Measurements from ENCODE around the gene WDFY4.

WDFY4 gene

GRCh38 chr10:48941427-48942075 lies 256.9 kb downstream of the WDFY4 start:
- ATAC-seq: no peak
- TF ChIP-seq ESRRG (CRISPR knock-in tag; IDR thresholded peaks at IDR 0.05): no peak
- no peak for TF ChIP-seq CSRNP3 (CRISPR knock-in tag; IDR thresholded peaks at IDR 0.05)
- no peak for TF ChIP-seq BACH2 (CRISPR knock-in tag; IDR thresholded peaks at IDR 0.05; ENCODE audit: borderline replicate concordance)
- no peak for TF ChIP-seq ZC3H10 (CRISPR knock-in tag; IDR thresholded peaks at IDR 0.05)
- no peak for TF ChIP-seq TCF4 (CRISPR knock-in tag; IDR thresholded peaks at IDR 0.05; ENCODE audit: borderline replicate concordance)
- no peak for TF ChIP-seq GLIS3 (CRISPR knock-in tag; IDR thresholded peaks at IDR 0.05)
- TF ChIP-seq ZNF8 (CRISPR knock-in tag; IDR thresholded peaks at IDR 0.05): no peak
- TF ChIP-seq CSDC2 (CRISPR knock-in tag; IDR thresholded peaks at IDR 0.05): no peak
- TF ChIP-seq ZNF565 (CRISPR knock-in tag; conservative IDR thresholded peaks at IDR 0.05; ENCODE audit: low read depth): no peak
- no peak for TF ChIP-seq RARB (CRISPR knock-in tag; IDR thresholded peaks at IDR 0.05)
- no peak for TF ChIP-seq ZFP3 (CRISPR knock-in tag; IDR thresholded peaks at IDR 0.05)
- TF ChIP-seq ISL1 (CRISPR knock-in tag; IDR thresholded peaks at IDR 0.05): no peak
- no peak for TF ChIP-seq PPARA (CRISPR knock-in tag; IDR thresholded peaks at IDR 0.05; ENCODE audit: borderline replicate concordance)
- TF ChIP-seq TOX (CRISPR knock-in tag; IDR thresholded peaks at IDR 0.05; ENCODE audit: borderline replicate concordance): no peak
- no peak for TF ChIP-seq ZFP30 (CRISPR knock-in tag; IDR thresholded peaks at IDR 0.05)
- no peak for TF ChIP-seq ZNF70 (CRISPR knock-in tag; IDR thresholded peaks at IDR 0.05)
- TF ChIP-seq OSR1 (CRISPR knock-in tag; IDR thresholded peaks at IDR 0.05): no peak
- TF ChIP-seq, protein P1, sequence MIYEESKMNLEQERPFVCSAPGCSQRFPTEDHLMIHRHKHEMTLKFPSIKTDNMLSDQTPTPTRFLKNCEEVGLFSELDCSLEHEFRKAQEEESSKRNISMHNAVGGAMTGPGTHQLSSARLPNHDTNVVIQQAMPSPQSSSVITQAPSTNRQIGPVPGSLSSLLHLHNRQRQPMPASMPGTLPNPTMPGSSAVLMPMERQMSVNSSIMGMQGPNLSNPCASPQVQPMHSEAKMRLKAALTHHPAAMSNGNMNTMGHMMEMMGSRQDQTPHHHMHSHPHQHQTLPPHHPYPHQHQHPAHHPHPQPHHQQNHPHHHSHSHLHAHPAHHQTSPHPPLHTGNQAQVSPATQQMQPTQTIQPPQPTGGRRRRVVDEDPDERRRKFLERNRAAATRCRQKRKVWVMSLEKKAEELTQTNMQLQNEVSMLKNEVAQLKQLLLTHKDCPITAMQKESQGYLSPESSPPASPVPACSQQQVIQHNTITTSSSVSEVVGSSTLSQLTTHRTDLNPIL (CRISPR knock-in tag; IDR thresholded peaks at IDR 0.05; ENCODE audit: low read depth): no peak
- TF ChIP-seq, protein P2, sequence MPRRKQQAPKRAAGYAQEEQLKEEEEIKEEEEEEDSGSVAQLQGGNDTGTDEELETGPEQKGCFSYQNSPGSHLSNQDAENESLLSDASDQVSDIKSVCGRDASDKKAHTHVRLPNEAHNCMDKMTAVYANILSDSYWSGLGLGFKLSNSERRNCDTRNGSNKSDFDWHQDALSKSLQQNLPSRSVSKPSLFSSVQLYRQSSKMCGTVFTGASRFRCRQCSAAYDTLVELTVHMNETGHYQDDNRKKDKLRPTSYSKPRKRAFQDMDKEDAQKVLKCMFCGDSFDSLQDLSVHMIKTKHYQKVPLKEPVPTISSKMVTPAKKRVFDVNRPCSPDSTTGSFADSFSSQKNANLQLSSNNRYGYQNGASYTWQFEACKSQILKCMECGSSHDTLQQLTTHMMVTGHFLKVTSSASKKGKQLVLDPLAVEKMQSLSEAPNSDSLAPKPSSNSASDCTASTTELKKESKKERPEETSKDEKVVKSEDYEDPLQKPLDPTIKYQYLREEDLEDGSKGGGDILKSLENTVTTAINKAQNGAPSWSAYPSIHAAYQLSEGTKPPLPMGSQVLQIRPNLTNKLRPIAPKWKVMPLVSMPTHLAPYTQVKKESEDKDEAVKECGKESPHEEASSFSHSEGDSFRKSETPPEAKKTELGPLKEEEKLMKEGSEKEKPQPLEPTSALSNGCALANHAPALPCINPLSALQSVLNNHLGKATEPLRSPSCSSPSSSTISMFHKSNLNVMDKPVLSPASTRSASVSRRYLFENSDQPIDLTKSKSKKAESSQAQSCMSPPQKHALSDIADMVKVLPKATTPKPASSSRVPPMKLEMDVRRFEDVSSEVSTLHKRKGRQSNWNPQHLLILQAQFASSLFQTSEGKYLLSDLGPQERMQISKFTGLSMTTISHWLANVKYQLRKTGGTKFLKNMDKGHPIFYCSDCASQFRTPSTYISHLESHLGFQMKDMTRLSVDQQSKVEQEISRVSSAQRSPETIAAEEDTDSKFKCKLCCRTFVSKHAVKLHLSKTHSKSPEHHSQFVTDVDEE (CRISPR knock-in tag; IDR thresholded peaks at IDR 0.05): no peak
- TF ChIP-seq POU6F1 (CRISPR knock-in tag; IDR thresholded peaks at IDR 0.05; ENCODE audit: borderline replicate concordance, low read depth): no peak

DNA sequence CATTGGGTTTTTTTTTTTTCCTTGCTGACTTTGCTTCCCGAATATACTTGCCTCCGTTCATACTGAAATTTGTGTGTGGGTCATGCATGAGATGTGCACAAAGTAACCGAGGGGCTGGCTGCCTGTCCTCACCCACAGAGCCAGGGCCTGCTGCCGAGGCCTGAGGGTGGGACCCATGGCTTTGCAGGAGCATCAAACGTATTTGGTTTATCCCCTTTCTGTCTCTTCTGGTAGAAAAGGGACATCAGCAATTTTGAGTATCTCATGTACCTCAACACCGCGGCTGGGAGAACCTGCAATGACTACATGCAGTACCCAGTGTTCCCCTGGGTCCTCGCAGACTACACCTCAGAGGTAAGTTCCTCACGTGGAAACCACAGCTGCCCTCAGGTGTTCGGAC lies 258.4 kb downstream of the WDFY4 start:
- no peak for TF ChIP-seq RARB (CRISPR knock-in tag; IDR thresholded peaks at IDR 0.05)
- TF ChIP-seq ISL1 (CRISPR knock-in tag; IDR thresholded peaks at IDR 0.05): no peak
- TF ChIP-seq, protein P1 (CRISPR knock-in tag; IDR thresholded peaks at IDR 0.05; ENCODE audit: low read depth): no peak
- TF ChIP-seq OSR1 (CRISPR knock-in tag; IDR thresholded peaks at IDR 0.05): no peak
- TF ChIP-seq ZFP3 (CRISPR knock-in tag; IDR thresholded peaks at IDR 0.05): no peak
- no peak for TF ChIP-seq CSRNP3 (CRISPR knock-in tag; IDR thresholded peaks at IDR 0.05)
- TF ChIP-seq, protein P2 (CRISPR knock-in tag; IDR thresholded peaks at IDR 0.05): no peak
- no peak for TF ChIP-seq ZNF8 (CRISPR knock-in tag; IDR thresholded peaks at IDR 0.05)
- no peak for TF ChIP-seq ESRRG (CRISPR knock-in tag; IDR thresholded peaks at IDR 0.05)
- no peak for TF ChIP-seq ZNF565 (CRISPR knock-in tag; conservative IDR thresholded peaks at IDR 0.05; ENCODE audit: low read depth)
- no peak for TF ChIP-seq PPARA (CRISPR knock-in tag; IDR thresholded peaks at IDR 0.05; ENCODE audit: borderline replicate concordance)
- TF ChIP-seq, protein P3, sequence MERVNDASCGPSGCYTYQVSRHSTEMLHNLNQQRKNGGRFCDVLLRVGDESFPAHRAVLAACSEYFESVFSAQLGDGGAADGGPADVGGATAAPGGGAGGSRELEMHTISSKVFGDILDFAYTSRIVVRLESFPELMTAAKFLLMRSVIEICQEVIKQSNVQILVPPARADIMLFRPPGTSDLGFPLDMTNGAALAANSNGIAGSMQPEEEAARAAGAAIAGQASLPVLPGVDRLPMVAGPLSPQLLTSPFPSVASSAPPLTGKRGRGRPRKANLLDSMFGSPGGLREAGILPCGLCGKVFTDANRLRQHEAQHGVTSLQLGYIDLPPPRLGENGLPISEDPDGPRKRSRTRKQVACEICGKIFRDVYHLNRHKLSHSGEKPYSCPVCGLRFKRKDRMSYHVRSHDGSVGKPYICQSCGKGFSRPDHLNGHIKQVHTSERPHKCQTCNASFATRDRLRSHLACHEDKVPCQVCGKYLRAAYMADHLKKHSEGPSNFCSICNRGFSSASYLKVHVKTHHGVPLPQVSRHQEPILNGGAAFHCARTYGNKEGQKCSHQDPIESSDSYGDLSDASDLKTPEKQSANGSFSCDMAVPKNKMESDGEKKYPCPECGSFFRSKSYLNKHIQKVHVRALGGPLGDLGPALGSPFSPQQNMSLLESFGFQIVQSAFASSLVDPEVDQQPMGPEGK (CRISPR knock-in tag; IDR thresholded peaks at IDR 0.05; ENCODE audit: borderline replicate concordance): no peak
- TF ChIP-seq ARNTL (CRISPR knock-in tag; IDR thresholded peaks at IDR 0.05; ENCODE audit: borderline replicate concordance, low read depth): no peak
- TF ChIP-seq BACH2 (CRISPR knock-in tag; IDR thresholded peaks at IDR 0.05; ENCODE audit: borderline replicate concordance): no peak
- no peak for ATAC-seq
